Activated B cell treated with CpG ODN at 0.5 μM for 24 hours (primary cell): ENCODE measurements around the gene BSCL2. TPM values are rescaled to one million over a fixed set of nuclear protein-coding genes. Genes with fewer than 3 reads are reported as not detected.
"Not testable (repeated sequence)": the region's sequence is repeated elsewhere in the genome, so short reads cannot be mapped to it uniquely, and the experiment has no call there.

Experiments used
- ATAC-seq: fragments of 200-7000 bp; cut with Tn5 transposase; one replicate; pipeline ENCODE4 v1.10.0; 2021; ENCODE audit warnings: low read depth, mild to moderate bottlenecking, moderate library complexity
- CTCF ChIA-PET: fragments of 350-600 bp; sonication (Branson Sonifier 250); formaldehyde crosslinking; loops from one replicate; lab custom pipeline; 2021; ENCODE audit warnings: antibody characterized with exemption; lab: Charles Lee
- POLR2A ChIA-PET: fragments of 350-600 bp; sonication (Branson Sonifier 250); formaldehyde crosslinking; loops from one replicate; lab custom pipeline; 2021; ENCODE audit warnings: antibody characterized with exemption; lab: Charles Lee
- DNase-seq: peaks from one replicate; pipeline ENCODE4 v3.0.0; 2022
- H3K27ac Mint-ChIP-seq: one replicate; pipeline ENCODE4 v1.8.0; 2020; ENCODE audit warnings: mixed read lengths
- H3K27me3 Mint-ChIP-seq: one replicate; pipeline ENCODE4 v1.8.0; 2021; ENCODE audit warnings: mixed read lengths
- H3K36me3 Mint-ChIP-seq: one replicate; pipeline ENCODE4 v1.8.0; 2021; ENCODE audit warnings: low read depth, mixed read lengths
- H3K4me1 Mint-ChIP-seq: one replicate; pipeline ENCODE4 v1.8.0; 2021; ENCODE audit warnings: mixed read lengths
- H3K4me3 Mint-ChIP-seq: one replicate; pipeline ENCODE4 v1.8.0; 2020; ENCODE audit warnings: mild to moderate bottlenecking, mixed read lengths
- H3K9me3 Mint-ChIP-seq: one replicate; pipeline ENCODE4 v1.8.0; 2020; ENCODE audit warnings: mixed read lengths
- CTCF ChIP-seq: fragments of 200-600 bp; IDR thresholded peaks from one replicate; pipeline ENCODE4 v1.8.0; 2022; ENCODE audit warnings: antibody characterized with exemption, mild to moderate bottlenecking
- intact Hi-C: fragments of 100-400 bp; cut with micrococcal nuclease; formaldehyde crosslinking; loops from one replicate; pipeline ENCODE4 v1.15.1; 2024
- total RNA-seq: library from RNA; stranded (reverse); gene quantifications from 2 replicates; pipeline ENCODE4 v1.2.3, GENCODE V29; 2022

The BSCL2 gene
- total RNA-seq, 1 donor from 2014 or later: 18.6 TPM

GRCh38 chr11:62654297-62654696 lies 52.9 kb downstream of the BSCL2 start:
- CTCF ChIA-PET: interaction anchor here (0.9 kb wide), 1 partner anchor 10 kb away, joined by 3 read pairs; the partner anchor contains the start of gene C11orf98

GRCh38 chr11:62652161-62653006 lies 54.8 kb downstream of the BSCL2 start:
- ChIA-PET CTCF (interaction anchor here (0.6 to 1.4 kb wide), 3 partner anchors 12 to 116 kb away, joined by 3 to 7 read pairs (median 4); partner anchors contain the start of genes C11orf98, CSKMT and TUT1), POLR2A (interaction anchor here (0.6 to 8.6 kb wide), 36 partner anchors 8 to 229 kb away, joined by 3 to 400 read pairs (median 7); partner anchors contain the start of genes B3GAT3, BSCL2, C11orf98 and CSKMT)
- Mint-ChIP-seq H3K9me3 (no peaks in the 10 kb centered on the region), H3K27ac (peak overlapping the region; percentile 90), H3K36me3 (peaks cover 25% of the 10 kb centered on the region), H3K4me1 (peaks cover 28% of the 10 kb centered on the region), H3K27me3 (no peaks in the 10 kb centered on the region), H3K4me3 (peak overlapping the region; percentile 90)
- no peak for DNase-seq
- intact Hi-C loops: loop anchor here (1.0 to 2.0 kb wide), 7 partner anchors 13 to 74 kb away; partner anchors contain the start of genes C11orf98, CSKMT, EML3 and HNRNPUL2
- ATAC-seq: no peak
- TF ChIP-seq CTCF: no peak

More at GRCh38 chr11:62654297-62654696, 52.9 kb downstream of the BSCL2 start:
- TF ChIP-seq CTCF: no peak
- Mint-ChIP-seq H3K27ac (peak overlapping the region; percentile 72), H3K36me3 (peaks cover 13% of the 10 kb centered on the region), H3K9me3 (no peaks in the 10 kb centered on the region), H3K4me1 (peaks cover 28% of the 10 kb centered on the region), H3K27me3 (no peaks in the 10 kb centered on the region), H3K4me3 (peak overlapping the region; percentile 67)
- POLR2A ChIA-PET: interaction anchor here (0.7 to 8.6 kb wide), 13 partner anchors 9 to 202 kb away, joined by 3 to 400 read pairs (median 8); partner anchors contain the start of genes B3GAT3, C11orf98, CSKMT and EML3
- DNase-seq: no peak
- intact Hi-C loops: no loop called here
- ATAC-seq: no peak

- ATAC-seq, H3K9me3 Mint-ChIP-seq, H3K27ac Mint-ChIP-seq, DNase-seq, H3K27me3 Mint-ChIP-seq, CTCF ChIA-PET, H3K4me3 Mint-ChIP-seq, intact Hi-C loops: not testable (repeated sequence)
- Mint-ChIP-seq H3K4me1 (peaks cover 41% of the 10 kb centered on the region), H3K36me3 (peaks cover 29% of the 10 kb centered on the region)
- POLR2A ChIA-PET: interaction anchor here (0.5 to 8.6 kb wide), 4 partner anchors 19 to 76 kb away, joined by 3 to 400 read pairs (median 14); partner anchors contain the start of genes C11orf98, CSKMT, LBHD1 and MTA2
Observed at GRCh38 chr11:62650283-62650682, 56.9 kb downstream of the BSCL2 start.

- POLR2A ChIA-PET: interaction anchor here (0.5 to 5.8 kb wide), 5 partner anchors 16 to 176 kb away, joined by 4 to 130 read pairs (median 12); partner anchors contain the start of genes C11orf98, CSKMT, LBHD1 and TUT1
- no peak for DNase-seq
- Mint-ChIP-seq H3K4me1 (peaks cover 48% of the 10 kb centered on the region), H3K4me3 (no peak overlapping the region), H3K27me3 (no peaks in the 10 kb centered on the region), H3K27ac (no peak overlapping the region), H3K9me3 (no peaks in the 10 kb centered on the region), H3K36me3 (peaks cover 30% of the 10 kb centered on the region)
- TF ChIP-seq CTCF: no peak
- CTCF ChIA-PET: interaction anchor here (1.2 kb wide), 1 partner anchor 25 kb away, joined by 3 read pairs; no protein-coding TSS in a partner anchor
- ATAC-seq: no peak
- intact Hi-C loops: no loop called here
Observed at GRCh38 chr11:62649486-62649885, 57.7 kb downstream of the BSCL2 start.

GRCh38 chr11:62648967-62649364 lies 58.3 kb downstream of the BSCL2 start:
- Mint-ChIP-seq H3K4me3 (no peak overlapping the region), H3K27ac (no peak overlapping the region)

More at GRCh38 chr11:62648967-62649364, 58.3 kb downstream of the BSCL2 start:
- intact Hi-C loops: no loop called here
- ATAC-seq (no peak), DNase-seq (no peak)
- H3K27me3 Mint-ChIP-seq: no peaks in the 10 kb centered on the region
- TF ChIP-seq CTCF: no peak
- no peaks in the 10 kb centered on the region for H3K9me3 Mint-ChIP-seq
- ChIA-PET POLR2A (interaction anchor here (0.5 to 5.8 kb wide), 6 partner anchors 16 to 183 kb away, joined by 3 to 130 read pairs (median 10); partner anchors contain the start of genes C11orf98, CSKMT, LBHD1 and STX5), CTCF (interaction anchor here (1.2 kb wide), 1 partner anchor 26 kb away, joined by 3 read pairs; no protein-coding TSS in a partner anchor)
- H3K36me3 Mint-ChIP-seq: peaks cover 34% of the 10 kb centered on the region
- peaks cover 46% of the 10 kb centered on the region for H3K4me1 Mint-ChIP-seq
